Measurements from ENCODE around the gene SLC25A26. TPM values are rescaled to one million over a fixed set of nuclear protein-coding genes. Genes with fewer than 3 reads are reported as not detected.

SLC25A26 gene
- total RNA-seq, 4 donors from 2014 or later: 22.0 to 33.9 (median 27.0) TPM

DNA sequence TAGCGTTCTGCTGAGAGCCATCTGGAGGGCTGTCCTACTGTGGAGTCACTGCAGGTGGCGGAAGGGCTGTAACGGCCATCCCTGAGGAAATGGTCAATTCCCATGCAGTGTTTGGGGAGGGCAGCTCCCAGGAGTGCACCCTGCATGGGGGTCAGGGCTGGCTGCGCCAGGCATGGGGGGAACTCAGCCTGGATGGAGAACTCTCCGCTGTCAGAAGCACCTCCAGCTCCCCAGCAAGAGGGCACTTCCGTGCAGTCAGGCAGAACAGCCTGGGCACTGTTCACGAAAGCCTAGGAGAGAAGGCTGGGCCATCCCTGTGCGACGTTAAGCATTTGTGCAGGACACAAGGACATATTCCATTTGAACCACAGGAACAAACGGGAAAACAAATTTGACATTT, 174.8 kb downstream of the SLC25A26 start:
- Histone ChIP-seq H3K4me1 (peaks cover 0 to 61% (median 7%) of the 10 kb centered on the region in 3 donors), H3K27me3 (no peaks in the 10 kb centered on the region), H3K9me3 (no peaks in the 10 kb centered on the region), H3K27ac (no peak overlapping the region), H3K36me3 (peaks cover 0 to 100% of the 10 kb centered on the region in 2 donors), H3K4me3 (no peak overlapping the region)
- WGBS, 2 donors (ENCODE audit: low coverage in 1 of 2): 56 to 100% methylated on average over 2 of the region's 10 CpGs
- no peak for ATAC-seq
- TF ChIP-seq EP300 (IDR thresholded peaks at IDR 0.05): no peak
- TF ChIP-seq POLR2A (IDR thresholded peaks at IDR 0.05): no peak
- no peak for TF ChIP-seq CTCF (IDR thresholded peaks at IDR 0.05)
- no peak for TF ChIP-seq POLR2AphosphoS5 (IDR thresholded peaks at IDR 0.05)

DNA sequence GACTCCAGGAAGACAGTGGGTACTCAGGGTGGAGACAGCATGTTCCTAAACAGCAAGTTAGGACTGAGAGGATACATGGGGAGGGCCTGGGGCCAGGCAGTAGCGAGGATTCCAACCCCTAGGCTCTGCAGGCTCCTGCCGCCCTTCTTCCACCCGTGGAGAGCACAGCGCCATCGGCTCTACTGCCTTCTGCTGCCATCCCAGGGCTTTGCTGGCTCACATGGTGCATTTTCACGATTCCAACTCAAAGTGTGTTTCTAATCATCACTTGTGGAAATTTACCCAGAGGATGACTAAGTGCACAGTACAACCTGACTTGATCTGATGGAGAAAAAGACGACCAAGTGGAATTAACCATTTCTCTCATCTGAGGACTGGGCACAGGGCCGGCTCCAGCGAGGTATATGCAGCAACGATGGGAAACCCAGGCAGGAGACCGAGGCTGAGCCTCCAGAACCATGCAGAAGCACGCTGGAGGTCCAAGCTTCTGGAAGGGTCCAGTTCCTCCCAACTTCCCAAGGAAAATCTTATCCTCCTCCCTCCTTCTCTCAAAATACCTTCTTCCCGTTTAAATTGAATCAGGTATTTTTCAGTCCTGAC, 175.5 kb downstream of the SLC25A26 start:
- no peak overlapping the region for H3K4me3 ChIP-seq
- peaks cover 0 to 98% of the 10 kb centered on the region in 2 donors for H3K36me3 ChIP-seq
- TF ChIP-seq POLR2AphosphoS5 (IDR thresholded peaks at IDR 0.05): no peak
- no peak for TF ChIP-seq POLR2A (IDR thresholded peaks at IDR 0.05)
- TF ChIP-seq EP300 (IDR thresholded peaks at IDR 0.05): no peak
- no peak for TF ChIP-seq CTCF (IDR thresholded peaks at IDR 0.05)
- peaks cover 0 to 68% (median 7%) of the 10 kb centered on the region in 3 donors for H3K4me1 ChIP-seq
- no peak overlapping the region for H3K27ac ChIP-seq
- H3K9me3 ChIP-seq: no peaks in the 10 kb centered on the region
- ATAC-seq: no peak
- H3K27me3 ChIP-seq: no peaks in the 10 kb centered on the region
- WGBS, 2 donors (ENCODE audit: low coverage in 1 of 2): 63 to 100% methylated on average over 1 to 7 of the region's 13 CpGs

DNA sequence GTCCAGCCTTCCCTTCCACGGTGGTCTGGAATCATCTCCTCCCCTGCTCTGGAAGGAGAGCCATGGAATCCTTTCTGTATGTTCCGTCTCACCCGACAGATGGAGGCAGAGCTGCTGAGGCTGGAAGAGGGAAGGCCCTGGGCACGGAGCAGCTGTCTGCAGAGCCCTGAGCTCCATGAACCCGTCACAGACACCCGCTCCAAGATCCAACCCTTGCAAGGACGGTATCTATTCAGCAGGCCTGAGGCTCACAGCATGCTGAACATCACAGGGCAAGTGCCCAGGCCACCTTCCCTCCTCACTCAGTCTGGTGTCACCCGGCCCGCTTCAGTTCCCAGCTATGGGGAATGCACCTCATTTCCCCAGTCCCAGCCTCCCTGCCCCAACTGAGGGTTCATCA, 176.1 kb downstream of the SLC25A26 start:
- Histone ChIP-seq H3K9me3 (no peaks in the 10 kb centered on the region), H3K27me3 (no peaks in the 10 kb centered on the region), H3K4me3 (no peak overlapping the region), H3K27ac (no peak overlapping the region), H3K4me1 (peaks cover 0 to 73% (median 10%) of the 10 kb centered on the region in 3 donors), H3K36me3 (peaks cover 0 to 92% of the 10 kb centered on the region in 2 donors)
- ATAC-seq: no peak
- WGBS, 2 donors (ENCODE audit: low coverage in 1 of 2): 100% methylated on average over 4 of the region's 9 CpGs; no CpG with 5 or more reads in 1 of the 2 donors
- TF ChIP-seq EP300 (IDR thresholded peaks at IDR 0.05) (no peak), POLR2A (IDR thresholded peaks at IDR 0.05) (no peak), POLR2AphosphoS5 (IDR thresholded peaks at IDR 0.05) (no peak), CTCF (IDR thresholded peaks at IDR 0.05) (no peak)

- ATAC-seq: peak; percentile 34
- peaks cover 0 to 73% (median 15%) of the 10 kb centered on the region in 3 donors for H3K4me1 ChIP-seq
These were observed 176.9 kb downstream of the SLC25A26 start for GRCh38 chr3:66397745-66398144.

More at GRCh38 chr3:66397745-66398144, 176.9 kb downstream of the SLC25A26 start:
- Histone ChIP-seq H3K36me3 (peaks cover 0 to 86% of the 10 kb centered on the region in 2 donors), H3K4me3 (no peak overlapping the region), H3K27ac (peak overlapping the region in 2 of 4 donors; percentile 7 to 8), H3K9me3 (no peaks in the 10 kb centered on the region), H3K27me3 (no peaks in the 10 kb centered on the region)
- TF ChIP-seq POLR2AphosphoS5 (IDR thresholded peaks at IDR 0.05): peak; percentile 61
- no peak for TF ChIP-seq POLR2A (IDR thresholded peaks at IDR 0.05)
- no peak for TF ChIP-seq EP300 (IDR thresholded peaks at IDR 0.05)
- TF ChIP-seq CTCF (IDR thresholded peaks at IDR 0.05): no peak
- 17 to 47% methylated on average over 1 to 2 of the region's 2 CpGs for WGBS, 2 donors (ENCODE audit: low coverage in 1 of 2)

All from gastroesophageal sphincter (tissue), 4 donors.